ENCODE measurements around the gene REXO1.

REXO1 gene

DNA sequence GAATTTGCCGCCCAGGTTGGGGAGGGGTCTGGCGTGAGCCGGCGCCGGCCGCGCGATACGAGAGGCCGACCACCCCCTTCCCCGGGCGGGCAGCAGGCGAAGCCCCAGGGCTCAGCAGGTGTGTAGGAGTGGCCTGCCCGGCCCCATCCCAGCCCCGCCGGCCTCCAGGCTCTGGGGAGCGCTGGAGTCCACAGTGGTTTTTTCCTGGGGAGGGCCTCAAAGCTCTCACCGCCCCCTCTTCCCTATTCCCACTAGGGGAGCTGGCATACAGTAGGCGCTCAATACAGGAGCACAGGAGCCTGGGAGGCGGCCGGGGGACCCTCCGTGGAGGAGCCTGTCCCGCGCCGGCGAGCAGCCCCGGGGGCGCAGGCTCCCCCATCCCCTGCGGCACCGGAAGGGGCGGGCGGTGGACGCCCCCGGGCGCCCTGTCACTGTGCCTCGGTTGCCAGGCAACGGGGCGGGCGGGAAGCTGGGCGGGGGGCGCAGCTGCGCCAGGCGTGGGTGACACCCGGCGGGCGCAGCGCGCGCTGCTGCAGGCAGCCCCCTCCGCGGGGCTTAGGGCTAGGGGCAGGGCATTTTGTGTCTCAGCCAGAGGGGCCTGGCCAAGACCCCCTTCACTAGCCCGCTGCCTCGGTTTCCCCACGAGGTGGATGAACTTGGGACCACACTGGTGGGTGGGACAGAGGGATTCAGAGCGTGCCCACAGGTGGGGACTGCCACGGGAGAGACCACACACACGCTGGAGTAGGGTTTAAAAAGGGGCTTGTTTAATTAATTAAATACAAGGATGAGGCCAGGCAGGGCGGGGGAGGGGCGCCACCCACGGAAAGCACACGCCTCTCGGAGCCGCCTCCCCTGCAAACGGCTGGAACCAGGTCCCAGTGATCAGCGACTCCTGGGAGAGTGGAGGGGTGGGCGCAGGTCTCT, 3.6 kb upstream of the REXO1 start:
- in situ Hi-C loops (cut with HindIII; ENCODE audit: low sequenced_read_pairs): no loop called here

DNA sequence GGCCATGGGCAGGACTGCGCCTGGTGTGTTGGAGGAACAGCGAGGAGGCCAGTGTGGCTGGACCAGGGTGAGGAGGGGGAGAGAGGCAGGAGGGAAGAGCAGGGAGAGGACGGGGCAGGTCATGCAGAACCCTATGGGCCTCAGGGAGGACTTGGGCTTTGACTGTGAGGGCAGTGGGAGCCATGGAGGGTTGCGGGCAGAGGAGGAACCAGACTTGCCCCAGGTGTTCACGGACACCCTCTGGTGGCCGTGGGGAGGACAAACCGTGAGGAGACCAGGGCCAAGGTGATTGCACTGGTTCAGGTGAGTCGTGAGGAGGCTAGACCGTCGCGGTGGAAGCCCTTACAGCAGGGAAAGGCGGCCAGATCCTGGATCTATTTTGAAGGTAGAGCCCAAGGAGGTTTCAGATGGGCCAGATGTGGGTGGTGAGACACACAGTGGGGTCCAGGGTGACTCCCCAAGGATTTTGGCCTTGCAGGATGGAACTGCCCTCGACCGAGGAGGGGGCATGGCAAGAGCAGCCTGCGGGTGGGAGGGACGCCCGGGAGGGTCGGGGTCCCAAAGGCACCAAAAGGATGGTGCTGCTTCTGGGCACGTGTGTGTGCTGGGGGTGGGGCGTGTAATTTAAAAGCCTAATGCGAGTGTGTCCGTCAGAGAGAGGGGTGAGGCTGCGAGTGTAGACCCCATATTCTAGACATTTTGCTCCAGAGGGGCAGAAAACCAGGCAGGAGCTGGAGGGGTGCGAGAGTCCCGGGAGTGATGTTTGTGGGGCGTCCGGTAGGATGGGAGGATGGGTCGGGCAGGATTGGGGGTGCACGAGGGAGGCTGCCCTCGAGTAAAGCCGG, 2.7 kb upstream of the REXO1 start:
- in situ Hi-C loops (cut with HindIII; ENCODE audit: low sequenced_read_pairs): no loop called here

DNA sequence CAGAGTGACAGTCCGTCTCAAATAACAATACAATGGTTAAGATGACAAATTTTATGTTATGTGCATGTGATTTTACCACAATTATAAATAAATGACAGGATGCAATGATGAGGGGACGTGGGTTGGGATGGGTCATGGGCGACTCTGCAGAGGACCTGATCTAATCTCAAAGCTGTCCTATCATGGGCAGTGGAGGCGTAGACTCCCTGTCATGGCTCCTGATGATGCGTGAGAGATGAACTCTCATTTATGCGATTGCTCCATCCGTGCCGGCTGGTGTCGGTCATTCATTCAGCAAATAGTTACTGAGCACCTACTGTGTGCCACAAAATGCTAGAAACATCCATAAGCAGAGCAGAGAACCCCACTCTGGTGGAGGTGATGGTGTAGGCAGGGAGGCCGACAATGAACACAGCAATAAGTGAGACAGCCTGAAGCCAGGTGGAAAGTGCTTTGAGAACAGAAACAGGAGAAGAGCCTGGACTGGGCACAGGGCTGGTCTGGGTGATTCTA, 1.7 kb upstream of the REXO1 start:
- in situ Hi-C loops (cut with HindIII; ENCODE audit: low sequenced_read_pairs): no loop called here

DNA sequence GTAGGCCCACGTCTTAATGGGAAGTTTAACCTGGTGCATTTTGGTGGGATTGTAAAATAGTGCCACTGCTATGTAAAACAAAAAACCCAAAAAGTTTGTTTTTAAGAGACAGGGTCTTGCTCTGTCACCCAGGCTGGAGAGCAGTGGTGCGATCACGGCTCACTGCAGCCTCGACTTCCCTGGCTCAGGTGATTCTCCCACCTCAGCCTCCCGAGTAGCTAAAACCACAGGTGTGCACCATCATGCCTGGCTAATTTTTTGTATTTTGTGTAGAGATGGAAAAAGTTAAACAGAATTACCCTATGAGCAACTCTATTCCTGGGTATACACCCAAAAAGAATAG, 820 bp upstream of the REXO1 start:
- in situ Hi-C loops (cut with HindIII; ENCODE audit: low sequenced_read_pairs): no loop called here

DNA sequence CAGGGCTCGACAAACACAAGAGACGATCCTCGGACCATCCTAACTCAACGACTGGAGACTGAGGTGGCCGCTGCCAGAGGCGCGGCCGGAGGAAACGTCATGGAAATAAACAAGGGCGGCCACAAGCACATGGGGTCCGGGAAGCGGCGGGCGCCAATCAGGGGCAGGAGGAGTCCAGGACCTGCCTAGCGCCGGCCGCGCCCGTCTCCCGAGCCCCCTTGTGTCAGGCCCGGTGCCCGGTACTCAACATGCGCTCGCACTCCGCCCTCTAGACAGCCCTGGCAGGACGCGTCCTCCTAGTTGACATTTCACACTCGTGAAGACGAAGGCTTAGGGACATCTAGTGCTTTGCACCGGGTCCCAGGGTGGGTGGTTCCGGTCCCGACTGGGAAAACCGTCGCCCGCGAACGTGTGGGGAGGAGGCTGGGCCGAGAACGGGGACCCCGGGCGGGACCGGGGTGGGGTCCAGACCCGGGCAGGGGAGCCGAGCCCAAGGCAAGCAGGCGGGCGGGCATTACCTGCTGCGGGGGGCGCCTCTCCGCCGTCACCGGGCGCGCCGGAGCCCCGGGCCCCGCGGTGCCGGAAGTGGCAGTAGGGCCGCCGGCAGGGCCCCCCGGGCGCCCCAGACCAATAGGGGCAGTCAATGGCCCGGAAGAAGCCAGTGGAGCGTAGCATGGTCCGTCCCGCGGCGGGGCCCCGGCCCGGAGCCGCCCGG, 442 bp downstream of the REXO1 start:
- in situ Hi-C loops (cut with HindIII; ENCODE audit: low sequenced_read_pairs): no loop called here

DNA sequence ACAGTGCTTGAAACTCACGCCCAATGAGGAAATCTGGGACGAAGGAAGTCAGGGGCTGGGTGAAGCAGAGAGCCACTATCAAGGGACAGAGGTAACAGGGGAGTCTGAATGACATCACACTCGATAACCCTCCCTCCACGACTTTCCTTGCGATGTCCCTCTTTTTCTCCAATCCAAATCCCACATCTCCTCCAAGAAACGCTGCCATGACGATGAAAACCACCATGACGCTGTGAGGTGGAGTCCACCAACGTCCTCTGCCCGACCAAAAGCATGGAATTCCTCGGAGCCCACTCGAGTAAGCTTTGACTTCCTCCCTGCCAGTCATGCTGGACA, 967 bp downstream of the REXO1 start:
- in situ Hi-C loops (cut with HindIII; ENCODE audit: low sequenced_read_pairs): no loop called here

DNA sequence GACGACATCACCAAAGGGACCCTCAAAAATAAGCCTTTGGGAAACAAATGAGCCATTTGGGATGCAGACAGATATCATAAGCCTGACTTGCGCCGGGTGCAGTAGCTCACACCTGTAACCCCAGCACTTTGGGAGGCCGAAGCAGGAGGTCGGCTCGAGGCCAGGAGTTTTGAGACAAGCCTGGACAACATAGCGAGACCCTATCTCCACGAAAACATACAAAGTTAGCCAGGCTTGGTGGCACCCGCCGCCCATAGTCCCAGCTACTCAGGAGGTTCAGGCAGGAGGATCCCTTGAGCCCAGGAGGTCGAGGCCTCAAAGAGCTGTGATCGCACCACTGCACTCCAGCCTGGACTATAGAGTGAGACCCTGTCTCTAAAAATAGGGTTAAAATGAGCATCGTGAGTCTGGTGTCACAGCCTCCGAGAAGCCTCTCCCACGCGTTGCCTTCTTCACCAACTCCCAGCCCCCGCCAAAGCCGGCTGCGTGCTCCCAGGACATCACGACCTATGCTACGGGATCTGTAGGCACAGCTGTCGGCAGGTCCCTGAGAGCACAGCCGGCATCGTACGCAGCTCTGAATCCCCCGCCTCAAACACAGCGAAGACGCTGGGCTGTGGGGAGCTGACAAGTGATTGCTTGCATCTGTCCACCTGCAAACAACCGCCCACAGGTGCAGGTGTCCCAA, 1.6 kb downstream of the REXO1 start:
- in situ Hi-C loops (cut with HindIII; ENCODE audit: low sequenced_read_pairs): no loop called here

DNA sequence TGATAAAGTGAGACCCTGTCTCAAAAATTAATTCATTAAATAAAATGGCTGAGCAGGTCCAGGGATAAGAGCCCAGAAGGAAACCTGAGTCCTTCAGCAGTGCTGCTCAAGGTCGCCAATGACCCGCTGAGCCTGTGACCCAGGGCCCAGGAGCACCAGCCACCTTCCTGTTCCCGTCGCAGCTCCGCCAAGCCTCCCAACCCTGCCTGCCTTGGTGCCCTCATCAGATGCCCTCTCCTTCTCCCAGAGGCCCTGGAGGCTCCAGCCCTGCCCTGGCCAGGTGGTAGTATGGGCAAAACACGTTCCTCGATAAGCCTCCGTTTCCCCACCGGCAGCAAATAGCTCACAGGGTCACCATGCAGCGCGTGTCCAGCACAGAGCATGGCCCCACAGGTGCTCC, 2.6 kb downstream of the REXO1 start:
- in situ Hi-C loops (cut with HindIII; ENCODE audit: low sequenced_read_pairs): no loop called here

DNA sequence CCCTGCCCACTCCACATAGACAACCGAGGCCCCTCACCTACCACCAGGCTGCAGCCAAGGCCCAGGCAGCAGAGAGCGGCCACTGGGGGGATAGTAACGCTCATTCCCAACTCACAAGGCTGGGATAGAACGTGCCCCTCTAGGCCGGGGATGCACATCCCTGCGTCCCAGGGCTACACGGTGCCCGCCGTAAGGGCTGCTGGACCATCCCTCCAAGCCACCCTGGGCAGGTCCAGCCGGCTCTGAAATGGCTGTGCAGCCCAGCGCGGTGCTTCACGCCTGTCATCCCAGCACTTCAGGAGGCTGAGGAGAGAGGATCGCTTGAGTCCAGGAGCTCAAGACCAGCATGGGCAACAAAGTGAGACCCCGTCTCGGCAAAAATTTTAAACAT, 3.2 kb downstream of the REXO1 start:
- in situ Hi-C loops (cut with HindIII; ENCODE audit: low sequenced_read_pairs): no loop called here

DNA sequence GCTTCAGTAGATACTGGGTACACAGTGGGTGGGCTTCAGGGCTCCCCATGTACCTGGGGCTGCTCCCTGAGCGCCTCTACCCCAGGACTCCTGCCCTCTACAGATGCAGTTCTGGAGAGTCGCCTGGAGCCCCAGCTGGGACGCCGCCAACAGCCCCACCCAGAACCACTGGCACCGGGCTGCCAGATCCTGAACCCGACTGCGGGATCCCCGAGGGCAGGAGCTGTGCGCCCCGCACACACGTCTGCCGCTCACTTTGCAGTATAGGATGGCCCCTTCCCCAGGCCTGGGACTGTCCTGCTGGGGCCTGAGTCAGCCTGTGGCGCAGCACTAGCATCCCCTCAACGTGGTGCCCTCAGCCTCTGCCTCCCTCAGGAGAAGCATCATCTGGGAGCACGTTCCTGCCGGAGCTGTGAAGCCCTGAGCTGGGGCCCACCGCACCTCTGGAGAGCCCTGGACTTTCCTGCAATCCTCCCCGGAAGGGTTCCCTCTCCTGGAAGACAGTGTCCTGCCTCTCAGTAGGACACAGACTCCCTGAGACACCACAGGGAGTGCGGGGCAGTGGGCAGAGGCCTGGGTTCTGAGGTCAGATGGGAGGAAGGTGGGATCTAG, 3.7 kb downstream of the REXO1 start:
- in situ Hi-C loops (cut with HindIII; ENCODE audit: low sequenced_read_pairs): no loop called here

DNA sequence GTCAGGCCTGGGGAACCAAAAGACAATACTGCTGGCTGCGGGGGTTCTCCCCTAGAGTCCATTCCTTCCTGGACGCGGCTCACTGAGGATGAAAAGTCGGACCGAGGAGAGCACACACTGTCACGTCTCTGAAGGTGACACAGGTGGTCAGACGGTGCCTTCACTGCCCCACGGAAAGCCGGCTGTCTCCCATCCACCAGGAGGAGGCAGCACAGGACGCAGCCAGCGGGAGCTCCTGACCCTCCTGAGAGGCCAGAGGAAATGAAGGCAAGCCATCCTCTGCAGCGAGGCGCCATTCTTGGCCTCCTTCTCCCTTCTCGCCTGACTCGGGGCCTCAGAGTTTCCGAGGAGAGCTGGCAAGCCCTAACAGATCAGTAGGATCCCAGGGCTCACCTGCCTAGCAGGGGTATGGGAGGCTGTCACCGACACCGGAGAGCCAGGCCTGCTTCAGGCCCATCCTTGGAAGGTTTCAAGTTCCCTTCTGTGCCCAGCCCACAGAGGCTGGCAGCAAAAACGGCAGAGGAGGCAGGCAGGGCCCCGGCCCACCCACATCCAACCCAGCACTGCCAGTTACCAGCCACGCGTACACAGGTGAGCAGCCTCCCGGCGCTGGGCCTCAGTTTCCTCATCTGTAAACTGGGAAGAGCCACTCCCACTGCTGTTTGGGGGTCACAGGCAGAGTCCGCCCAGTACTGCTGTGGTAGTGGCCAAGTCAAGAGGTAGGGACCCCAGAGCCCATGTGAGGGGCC, 4.5 kb downstream of the REXO1 start:
- in situ Hi-C loops (cut with HindIII; ENCODE audit: low sequenced_read_pairs): no loop called here

DNA sequence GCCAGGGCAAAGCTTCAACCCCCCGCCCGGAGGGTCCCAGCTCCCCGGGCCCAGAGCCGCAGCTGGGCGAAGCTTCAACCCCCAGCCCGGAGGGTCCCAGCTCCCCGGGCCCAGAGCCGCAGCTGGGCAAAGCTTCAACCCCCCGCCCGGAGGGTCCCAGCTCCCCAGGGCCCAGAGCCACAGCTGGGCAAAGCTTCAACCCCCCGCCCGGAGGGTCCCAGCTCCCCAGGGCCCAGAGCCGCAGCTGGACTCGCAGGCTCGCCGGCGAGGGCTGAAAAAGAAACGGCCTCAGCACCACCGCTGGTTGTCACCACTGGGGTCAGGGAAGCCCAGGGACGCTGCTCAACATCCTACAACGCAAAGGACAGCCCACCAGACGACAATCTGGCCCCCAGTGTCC, 5.2 kb downstream of the REXO1 start:
- in situ Hi-C loops (cut with HindIII; ENCODE audit: low sequenced_read_pairs): no loop called here

DNA sequence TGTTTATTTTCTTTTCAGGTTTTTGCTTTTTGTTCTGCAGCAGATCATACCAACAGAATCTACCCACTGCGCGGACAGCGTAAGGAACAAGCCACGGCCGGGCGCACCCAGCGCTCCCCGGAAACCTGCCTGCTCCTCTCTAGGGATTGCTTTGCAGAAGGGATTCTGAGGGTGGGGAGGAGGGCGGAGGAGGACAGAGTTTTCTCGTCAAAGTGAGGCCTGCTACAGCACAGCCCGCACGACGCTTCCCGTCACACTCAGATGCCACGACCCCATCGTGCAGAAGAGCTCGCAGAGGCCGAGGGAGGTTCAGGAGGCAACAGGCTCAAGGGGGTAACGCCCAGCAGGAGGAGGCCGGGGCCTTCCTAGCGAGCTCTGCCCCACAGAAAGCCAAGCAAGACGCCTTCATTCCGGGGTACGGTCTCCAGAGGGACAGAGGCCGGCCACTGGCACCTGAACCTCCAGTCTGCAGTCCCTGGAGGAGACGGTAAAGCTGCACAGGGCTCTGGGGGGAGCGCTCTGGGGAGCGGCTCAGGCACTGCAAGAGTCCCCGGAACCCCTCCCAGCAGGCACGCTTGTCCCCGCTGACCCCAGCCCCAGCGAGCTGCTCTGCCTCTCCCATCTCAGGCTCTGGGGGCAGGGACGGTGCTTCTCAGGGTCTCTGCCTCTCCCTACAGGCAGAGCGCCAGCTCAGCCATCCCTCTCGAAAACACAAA, 6.9 kb downstream of the REXO1 start:
- in situ Hi-C loops (cut with HindIII; ENCODE audit: low sequenced_read_pairs): no loop called here

DNA sequence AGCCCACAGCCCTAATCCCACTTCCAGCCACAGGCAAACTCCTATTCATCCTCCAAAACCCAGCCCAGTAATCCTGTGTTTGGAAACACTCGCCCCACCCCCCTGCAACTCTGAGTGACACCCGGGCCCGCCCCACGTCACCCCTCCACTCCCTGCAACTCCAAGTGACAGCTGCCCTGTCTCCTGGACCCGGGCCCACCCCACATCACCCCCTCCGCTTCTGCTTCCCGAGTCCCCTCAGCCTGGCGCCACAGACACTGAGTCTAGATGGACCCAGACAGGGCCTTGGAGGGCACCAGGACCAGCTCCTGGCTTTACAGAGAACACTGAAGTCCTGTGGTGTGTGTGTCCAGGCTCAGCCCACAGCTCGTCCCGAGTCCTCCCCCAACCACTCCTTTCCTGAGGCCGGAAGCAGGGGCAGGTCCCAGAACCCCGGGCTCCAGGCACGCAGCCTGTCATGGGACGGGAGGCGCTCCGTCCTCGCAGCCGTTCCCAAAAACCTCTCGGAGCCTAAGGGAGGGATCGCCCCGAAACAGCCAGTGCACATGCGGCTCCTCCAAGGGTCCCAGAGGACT, 7.7 kb downstream of the REXO1 start:
- in situ Hi-C loops (cut with HindIII; ENCODE audit: low sequenced_read_pairs): no loop called here

DNA sequence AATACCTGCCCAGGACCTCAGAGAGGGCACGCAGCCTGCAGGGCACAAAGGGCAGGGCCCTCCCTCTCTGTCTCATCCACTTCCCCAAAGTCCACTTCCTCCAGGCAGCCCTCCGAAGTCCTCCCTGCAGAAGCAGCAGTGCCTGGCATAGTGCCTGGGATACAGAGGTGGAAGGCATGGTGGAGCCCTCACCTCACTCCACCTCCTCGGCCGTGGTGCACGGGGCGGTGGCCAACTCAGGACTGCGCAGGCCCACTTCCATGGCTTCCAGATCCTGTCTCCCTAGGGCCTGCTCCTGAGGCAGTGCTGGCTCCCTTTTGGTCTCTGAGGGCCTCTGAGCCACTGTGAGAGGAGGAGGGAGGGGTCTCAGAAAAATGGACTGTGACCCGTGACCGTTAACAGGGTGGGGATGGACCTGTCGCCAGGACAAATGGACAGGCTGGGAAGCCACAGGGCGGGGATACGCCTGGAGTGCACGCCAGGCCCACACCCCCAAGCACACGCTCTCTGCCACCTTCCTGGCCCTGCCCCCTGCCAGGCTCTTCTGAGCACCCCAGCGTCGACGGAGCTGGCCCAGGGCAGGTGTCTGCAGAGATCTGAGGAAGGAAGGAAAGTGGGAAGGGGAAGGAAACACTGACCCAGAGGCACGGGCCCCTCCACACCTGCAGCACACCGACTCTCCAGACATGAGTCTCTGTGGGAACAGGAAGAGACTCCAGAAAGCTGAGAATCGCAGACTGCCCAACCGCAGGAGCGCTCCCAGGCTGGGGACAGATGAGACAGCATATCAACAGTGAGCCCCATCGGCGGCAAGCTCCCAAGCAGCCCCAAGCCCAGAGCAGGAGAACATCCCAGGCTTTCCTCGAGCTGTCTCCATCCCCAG, 8.4 kb downstream of the REXO1 start:
- in situ Hi-C loops (cut with HindIII; ENCODE audit: low sequenced_read_pairs): no loop called here

DNA sequence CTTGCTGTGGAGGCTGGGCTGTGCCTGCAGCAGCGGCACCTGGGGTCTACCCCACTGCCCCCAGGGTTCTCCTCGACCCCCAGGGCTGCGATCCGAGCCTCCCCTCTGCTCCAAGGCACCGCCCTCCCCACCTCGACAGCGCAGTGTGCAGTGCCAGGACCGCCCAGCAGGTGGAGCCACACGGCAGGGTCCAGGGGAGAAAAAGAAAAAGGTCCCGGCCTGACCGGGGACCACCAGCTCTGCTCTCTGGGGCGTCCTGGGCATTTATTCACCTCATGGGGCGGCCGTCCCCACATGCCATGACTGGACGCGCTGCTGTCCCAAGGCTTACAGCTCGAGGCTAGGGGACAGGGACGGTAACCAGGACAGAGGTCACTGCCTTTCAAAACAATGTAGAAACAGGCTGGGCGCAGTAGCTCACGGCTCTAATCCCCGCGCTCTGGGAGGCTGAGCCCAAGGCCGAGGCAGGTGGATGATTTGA, 10.6 kb downstream of the REXO1 start:
- in situ Hi-C loops (cut with HindIII; ENCODE audit: low sequenced_read_pairs): no loop called here

DNA sequence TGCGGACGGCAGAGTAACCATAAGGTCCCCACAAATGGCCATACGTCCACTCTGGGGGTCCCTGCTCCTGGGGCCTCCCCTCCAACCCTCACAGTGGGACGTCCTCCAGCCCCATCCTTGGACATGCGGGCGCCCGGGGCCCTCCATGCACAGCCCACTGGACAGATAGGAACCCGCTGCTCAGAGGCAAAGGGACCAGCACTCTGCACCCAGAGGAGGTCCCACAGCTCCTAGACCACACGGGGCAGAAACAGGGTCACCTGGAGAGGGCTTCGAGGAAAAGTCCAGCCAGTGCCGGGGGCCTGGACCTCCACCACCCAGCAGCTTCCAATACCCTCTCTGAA, 11.1 kb downstream of the REXO1 start:
- in situ Hi-C loops (cut with HindIII; ENCODE audit: low sequenced_read_pairs): no loop called here

All from DLD1 (cell line).